ENCODE measurements around the gene CPAMD8. TPM values are rescaled to one million over a fixed set of nuclear protein-coding genes. Genes with fewer than 3 reads are reported as not detected.
"Not testable (repeated sequence)": the region's sequence is repeated elsewhere in the genome, so short reads cannot be mapped to it uniquely, and the experiment has no call there.

Gene CPAMD8
- polyA plus RNA-seq, 10 donors = 2.7 to 8.7 (median 4.3) TPM

- not testable (repeated sequence) for DNase-seq
These were observed 151.7 kb downstream of the CPAMD8 start for GRCh38 chr19:16874978-16875299.

- no peak for DNase-seq
These were observed 152.2 kb downstream of the CPAMD8 start for GRCh38 chr19:16874250-16874977.

GRCh38 chr19:16873594-16873993 lies 153.0 kb downstream of the CPAMD8 start:
- DNase-seq = no peak

GRCh38 chr19:16872728-16873127 lies 153.9 kb downstream of the CPAMD8 start:
- no peak for DNase-seq

GRCh38 chr19:16871871-16872270 lies 154.7 kb downstream of the CPAMD8 start:
- DNase-seq = no peak

- DNase-seq = no peak
These were observed 157.2 kb downstream of the CPAMD8 start for GRCh38 chr19:16869331-16869972.

GRCh38 chr19:16868423-16869130 lies 158.0 kb downstream of the CPAMD8 start:
- no peak for DNase-seq

GRCh38 chr19:16867211-16867610 lies 159.4 kb downstream of the CPAMD8 start:
- no peak for DNase-seq

- DNase-seq = no peak
These were observed 163.7 kb downstream of the CPAMD8 start for GRCh38 chr19:16862826-16863415.

- DNase-seq = no peak
These were observed 164.8 kb downstream of the CPAMD8 start for GRCh38 chr19:16861834-16862233.

- no peak for DNase-seq
These were observed 165.6 kb downstream of the CPAMD8 start for GRCh38 chr19:16861011-16861410.

- DNase-seq = no peak
These were observed 166.5 kb downstream of the CPAMD8 start for GRCh38 chr19:16860118-16860517.

GRCh38 chr19:16859626-16860025 lies 167.0 kb downstream of the CPAMD8 start:
- DNase-seq = no peak

- no peak for DNase-seq
These were observed 170.5 kb downstream of the CPAMD8 start for GRCh38 chr19:16856091-16856490.

- DNase-seq = no peak
These were observed 173.5 kb downstream of the CPAMD8 start for GRCh38 chr19:16853066-16853465.

- DNase-seq = no peak
These were observed 175.4 kb downstream of the CPAMD8 start for GRCh38 chr19:16851031-16851712.

- no peak for DNase-seq
These were observed 176.5 kb downstream of the CPAMD8 start for GRCh38 chr19:16850133-16850532.

GRCh38 chr19:16849168-16849567 lies 177.4 kb downstream of the CPAMD8 start:
- DNase-seq = no peak

- DNase-seq = no peak
These were observed 179.2 kb downstream of the CPAMD8 start for GRCh38 chr19:16847430-16847829.

GRCh38 chr19:16846901-16847300 lies 179.7 kb downstream of the CPAMD8 start:
- no peak for DNase-seq
